ENCODE measurements around the gene ALOX15B.

DNA sequence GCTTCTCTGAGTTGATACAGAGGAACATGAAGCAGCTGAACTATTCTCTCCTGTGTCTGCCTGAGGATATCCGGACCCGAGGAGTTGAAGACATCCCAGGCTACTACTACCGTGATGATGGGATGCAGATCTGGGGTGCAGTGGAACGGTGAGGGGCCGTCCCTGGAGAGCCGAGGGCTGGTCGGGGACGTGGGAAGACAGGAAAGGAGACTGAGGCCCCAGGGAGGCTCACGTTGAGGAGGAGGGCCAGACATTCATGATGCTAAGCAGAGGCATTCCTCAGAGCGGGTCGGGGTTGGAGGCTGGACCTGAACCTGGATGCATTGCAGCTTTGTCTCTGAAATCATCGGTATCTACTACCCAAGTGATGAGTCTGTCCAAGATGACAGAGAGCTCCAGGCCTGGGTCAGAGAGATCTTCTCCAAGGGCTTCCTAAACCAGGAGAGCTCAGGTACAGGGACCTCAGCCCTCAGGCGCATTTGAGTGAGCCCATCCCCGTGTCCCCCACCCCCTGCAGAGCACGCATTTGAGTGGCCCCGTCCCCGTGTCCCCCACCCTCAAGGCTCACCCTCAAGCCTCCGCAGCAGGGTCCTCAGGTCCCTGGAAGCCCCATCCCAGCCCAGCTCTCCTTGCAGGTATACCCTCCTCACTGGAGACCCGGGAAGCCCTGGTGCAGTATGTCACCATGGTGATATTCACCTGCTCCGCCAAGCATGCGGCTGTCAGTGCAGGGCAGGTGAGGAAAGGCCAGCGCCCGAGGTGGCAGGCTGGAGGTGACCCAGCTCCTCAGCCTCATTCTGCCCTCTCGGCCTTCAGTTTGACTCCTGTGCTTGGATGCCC is 8.3 kb downstream of the ALOX15B start:
- TF ChIP-seq, protein P1, sequence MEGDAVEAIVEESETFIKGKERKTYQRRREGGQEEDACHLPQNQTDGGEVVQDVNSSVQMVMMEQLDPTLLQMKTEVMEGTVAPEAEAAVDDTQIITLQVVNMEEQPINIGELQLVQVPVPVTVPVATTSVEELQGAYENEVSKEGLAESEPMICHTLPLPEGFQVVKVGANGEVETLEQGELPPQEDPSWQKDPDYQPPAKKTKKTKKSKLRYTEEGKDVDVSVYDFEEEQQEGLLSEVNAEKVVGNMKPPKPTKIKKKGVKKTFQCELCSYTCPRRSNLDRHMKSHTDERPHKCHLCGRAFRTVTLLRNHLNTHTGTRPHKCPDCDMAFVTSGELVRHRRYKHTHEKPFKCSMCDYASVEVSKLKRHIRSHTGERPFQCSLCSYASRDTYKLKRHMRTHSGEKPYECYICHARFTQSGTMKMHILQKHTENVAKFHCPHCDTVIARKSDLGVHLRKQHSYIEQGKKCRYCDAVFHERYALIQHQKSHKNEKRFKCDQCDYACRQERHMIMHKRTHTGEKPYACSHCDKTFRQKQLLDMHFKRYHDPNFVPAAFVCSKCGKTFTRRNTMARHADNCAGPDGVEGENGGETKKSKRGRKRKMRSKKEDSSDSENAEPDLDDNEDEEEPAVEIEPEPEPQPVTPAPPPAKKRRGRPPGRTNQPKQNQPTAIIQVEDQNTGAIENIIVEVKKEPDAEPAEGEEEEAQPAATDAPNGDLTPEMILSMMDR (conservative IDR thresholded peaks at IDR 0.05; ENCODE audit: low read length) = no peak
- no peak for TF ChIP-seq EZH2phosphoT487 (IDR thresholded peaks at IDR 0.05; ENCODE audit: borderline replicate concordance)

Measured in Loucy (cell line).